Endodermal cell (in vitro differentiated cells): ENCODE data around the gene ASAP2. TPM values are rescaled to one million over a fixed set of nuclear protein-coding genes. Genes with fewer than 3 reads are reported as not detected.

ENCODE experiments used
- DNase-seq: peaks from one replicate; pipeline ENCODE4 v3.0.0-alpha.2; 2017
- H3K27ac ChIP-seq: 2 replicates; pipeline ENCODE4 v1.5.1; 2013; ENCODE audit warnings: mild to moderate bottlenecking, low read depth, low read length, moderate library complexity
- H3K27me3 ChIP-seq: 2 replicates; pipeline ENCODE4 v1.6.1; 2013; ENCODE audit warnings: mild to moderate bottlenecking, low read length, moderate library complexity; ENCODE audit not compliant: insufficient read depth, control insufficient read depth, poor library complexity, severe bottlenecking
- H3K36me3 ChIP-seq: 2 replicates; pipeline ENCODE4 v1.7.0; 2013; ENCODE audit warnings: mild to moderate bottlenecking, low read length, moderate library complexity; ENCODE audit not compliant: control insufficient read depth, insufficient read depth
- H3K4me1 ChIP-seq: one replicate; pipeline ENCODE4 v1.7.0; 2013; ENCODE audit warnings: low read length; ENCODE audit not compliant: control insufficient read depth, insufficient read depth
- H3K4me3 ChIP-seq: 2 replicates; pipeline ENCODE4 v1.5.1; 2013; ENCODE audit warnings: mild to moderate bottlenecking, low read length, moderate library complexity
- H3K9ac ChIP-seq: 2 replicates; pipeline ENCODE4 v1.6.1; 2013; ENCODE audit warnings: mild to moderate bottlenecking, low read length, moderate library complexity; ENCODE audit not compliant: poor library complexity, severe bottlenecking; ENCODE audit errors: extremely low read depth
- H3K9me3 ChIP-seq: 2 replicates; pipeline ENCODE4 v1.6.1; 2013; ENCODE audit warnings: mild to moderate bottlenecking, low read length, moderate library complexity; ENCODE audit not compliant: control insufficient read depth
- H3K27ac Mint-ChIP-seq: 2 replicates; pipeline ENCODE4 v1.8.0; 2020; ENCODE audit warnings: mixed read lengths
- H3K27me3 Mint-ChIP-seq: 2 replicates; pipeline ENCODE4 v1.8.0; 2021; ENCODE audit warnings: mild to moderate bottlenecking, mixed read lengths; ENCODE audit not compliant: insufficient read depth
- H3K36me3 Mint-ChIP-seq: 2 replicates; pipeline ENCODE4 v1.8.0; 2020; ENCODE audit warnings: low read depth, mixed read lengths
- H3K4me1 Mint-ChIP-seq: 2 replicates; pipeline ENCODE4 v1.8.0; 2020; ENCODE audit warnings: mixed read lengths
- H3K4me3 Mint-ChIP-seq: 2 replicates; pipeline ENCODE4 v1.8.0; 2020; ENCODE audit warnings: mild to moderate bottlenecking, moderate library complexity, mixed read lengths
- H3K9me3 Mint-ChIP-seq: 2 replicates; pipeline ENCODE4 v1.8.0; 2020; ENCODE audit warnings: mild to moderate bottlenecking, mixed read lengths
- WGBS, 2 experiments: methylation state at CpG; one replicate each; pipeline versions ENCODE4 v1.1.5 to v1.1.7; 2013; ENCODE audit warnings: missing lambda C conversion rate in 2 of 2, mixed read lengths in 1 of 2; ENCODE audit not compliant: insufficient coverage in 1 of 2, insufficient read length in 1 of 2; 5-methylcytosine and 5-hydroxymethylcytosine counted together
- total RNA-seq, 2 donors: library from RNA; stranded (reverse); fragmentation: NEBNext Ultra II Directional in 1 of 2; extraction: Animal tissue kit (Norgen Biotek cat#: 25700) in 1 of 2; gene quantifications; 2 replicates in 1 of 2; 3 replicates in 1 of 2; pipeline ENCODE4 v1.2.1, GENCODE V29; 2021
- TF ChIP-seq, protein P1 (sequence below): fragments of 200-600 bp; sonication (generic); conservative IDR thresholded peaks from 2 replicates; pipeline ENCODE4 v1.5.0; 2021; ENCODE audit warnings: antibody characterized with exemption, mild to moderate bottlenecking

ASAP2 gene
- total RNA-seq, 2 donors from 2014 or later: 11.8 to 20.4 TPM

DNA sequence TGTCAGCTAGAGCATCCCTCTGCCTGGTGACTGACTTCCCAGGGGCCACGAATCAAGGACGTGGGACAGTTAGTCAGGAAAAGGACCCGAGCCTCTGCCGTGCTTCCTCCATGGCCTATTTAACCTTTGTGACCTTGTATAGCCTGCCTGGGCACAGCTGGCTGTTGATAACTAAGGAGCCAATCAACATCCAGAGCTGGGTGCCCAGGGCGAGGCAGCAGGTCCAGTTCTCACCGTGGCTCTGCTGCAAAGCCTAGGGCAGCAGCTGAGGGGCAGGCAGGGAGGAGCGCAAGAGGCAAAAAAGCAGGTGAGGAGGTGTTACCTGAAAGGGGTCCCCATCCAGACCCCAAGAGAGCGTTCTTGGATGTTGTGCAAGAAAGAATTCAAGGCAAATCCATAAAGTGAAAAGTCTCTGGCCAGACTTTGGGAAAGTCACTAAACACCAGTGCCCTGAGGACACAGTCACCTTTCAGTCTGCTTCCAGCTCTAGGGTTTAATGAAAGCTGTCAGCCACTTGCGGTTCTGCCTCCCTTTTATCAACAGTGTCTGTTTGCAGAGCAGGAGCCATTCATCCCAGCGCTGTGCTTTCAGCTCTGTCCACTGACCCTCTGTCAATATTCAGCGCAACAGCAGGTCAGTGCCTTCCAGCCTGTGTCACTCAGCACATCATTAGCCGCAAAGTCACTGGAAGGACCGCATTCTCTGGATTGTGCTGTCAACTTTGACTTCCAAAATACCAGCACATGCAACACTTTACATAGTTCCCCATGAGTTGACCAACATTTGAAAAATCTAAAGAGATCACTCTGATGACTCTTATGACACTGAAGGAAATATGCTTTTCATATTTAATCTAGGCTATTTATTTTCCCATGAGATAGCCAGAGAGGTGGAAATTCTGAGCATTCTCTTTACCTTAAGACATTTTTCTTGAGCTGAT, 38.6 kb upstream of the ASAP2 start:
- no peaks in the 10 kb centered on the region for H3K36me3 Mint-ChIP-seq
- H3K4me1 Mint-ChIP-seq: peaks cover 17% of the 10 kb centered on the region
- no peak overlapping the region for H3K27ac ChIP-seq
- no peak overlapping the region for H3K27ac Mint-ChIP-seq
- H3K9me3 ChIP-seq: no peaks in the 10 kb centered on the region
- DNase-seq: no peak
- H3K27me3 ChIP-seq: no peaks in the 10 kb centered on the region
- H3K27me3 Mint-ChIP-seq: peaks cover 3% of the 10 kb centered on the region
- peaks cover 3% of the 10 kb centered on the region for H3K9me3 Mint-ChIP-seq
- H3K4me3 Mint-ChIP-seq: no peak overlapping the region
- TF ChIP-seq, protein P1, sequence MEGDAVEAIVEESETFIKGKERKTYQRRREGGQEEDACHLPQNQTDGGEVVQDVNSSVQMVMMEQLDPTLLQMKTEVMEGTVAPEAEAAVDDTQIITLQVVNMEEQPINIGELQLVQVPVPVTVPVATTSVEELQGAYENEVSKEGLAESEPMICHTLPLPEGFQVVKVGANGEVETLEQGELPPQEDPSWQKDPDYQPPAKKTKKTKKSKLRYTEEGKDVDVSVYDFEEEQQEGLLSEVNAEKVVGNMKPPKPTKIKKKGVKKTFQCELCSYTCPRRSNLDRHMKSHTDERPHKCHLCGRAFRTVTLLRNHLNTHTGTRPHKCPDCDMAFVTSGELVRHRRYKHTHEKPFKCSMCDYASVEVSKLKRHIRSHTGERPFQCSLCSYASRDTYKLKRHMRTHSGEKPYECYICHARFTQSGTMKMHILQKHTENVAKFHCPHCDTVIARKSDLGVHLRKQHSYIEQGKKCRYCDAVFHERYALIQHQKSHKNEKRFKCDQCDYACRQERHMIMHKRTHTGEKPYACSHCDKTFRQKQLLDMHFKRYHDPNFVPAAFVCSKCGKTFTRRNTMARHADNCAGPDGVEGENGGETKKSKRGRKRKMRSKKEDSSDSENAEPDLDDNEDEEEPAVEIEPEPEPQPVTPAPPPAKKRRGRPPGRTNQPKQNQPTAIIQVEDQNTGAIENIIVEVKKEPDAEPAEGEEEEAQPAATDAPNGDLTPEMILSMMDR: no peak
- no peak overlapping the region for H3K4me3 ChIP-seq
- no peaks in the 10 kb centered on the region for H3K36me3 ChIP-seq
- WGBS, 2 experiments: 87 to 89% methylated on average over 13 of the region's 13 CpGs
- H3K9ac ChIP-seq: no peak overlapping the region
- no peaks in the 10 kb centered on the region for H3K4me1 ChIP-seq

DNA sequence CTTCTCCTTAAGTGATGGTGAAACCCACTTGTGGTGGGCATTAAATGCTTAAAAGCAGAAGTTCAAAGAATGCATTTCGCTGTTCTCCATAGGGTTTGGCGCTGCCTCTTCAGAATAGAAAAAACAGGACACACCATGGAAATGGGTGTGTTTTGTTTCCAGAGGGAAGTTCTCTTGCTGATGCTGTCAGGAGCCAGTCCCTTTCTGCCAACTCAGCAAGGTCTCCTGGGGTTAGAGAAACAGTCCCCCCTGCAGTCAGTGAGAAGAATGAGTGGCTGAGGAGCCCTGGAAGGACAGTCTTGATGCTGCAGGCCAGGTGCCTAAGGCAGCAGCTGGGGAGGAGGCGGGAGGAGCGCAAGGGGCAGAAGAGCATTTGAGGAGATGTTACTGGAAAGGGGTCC, 37.8 kb upstream of the ASAP2 start:
- WGBS, 2 experiments: 94 to 96% methylated on average over 4 of the region's 4 CpGs
- peaks cover 3% of the 10 kb centered on the region for H3K9me3 Mint-ChIP-seq
- Histone ChIP-seq H3K27ac (no peak overlapping the region), H3K4me3 (no peak overlapping the region), H3K9ac (no peak overlapping the region), H3K36me3 (no peaks in the 10 kb centered on the region), H3K4me1 (no peaks in the 10 kb centered on the region), H3K27me3 (no peaks in the 10 kb centered on the region), H3K9me3 (no peaks in the 10 kb centered on the region)
- H3K4me3 Mint-ChIP-seq: no peak overlapping the region
- TF ChIP-seq, protein P1: no peak
- H3K27me3 Mint-ChIP-seq: peaks cover 3% of the 10 kb centered on the region
- H3K36me3 Mint-ChIP-seq: no peaks in the 10 kb centered on the region
- DNase-seq: peak; percentile 68
- no peak overlapping the region for H3K27ac Mint-ChIP-seq
- peaks cover 17% of the 10 kb centered on the region for H3K4me1 Mint-ChIP-seq

DNA sequence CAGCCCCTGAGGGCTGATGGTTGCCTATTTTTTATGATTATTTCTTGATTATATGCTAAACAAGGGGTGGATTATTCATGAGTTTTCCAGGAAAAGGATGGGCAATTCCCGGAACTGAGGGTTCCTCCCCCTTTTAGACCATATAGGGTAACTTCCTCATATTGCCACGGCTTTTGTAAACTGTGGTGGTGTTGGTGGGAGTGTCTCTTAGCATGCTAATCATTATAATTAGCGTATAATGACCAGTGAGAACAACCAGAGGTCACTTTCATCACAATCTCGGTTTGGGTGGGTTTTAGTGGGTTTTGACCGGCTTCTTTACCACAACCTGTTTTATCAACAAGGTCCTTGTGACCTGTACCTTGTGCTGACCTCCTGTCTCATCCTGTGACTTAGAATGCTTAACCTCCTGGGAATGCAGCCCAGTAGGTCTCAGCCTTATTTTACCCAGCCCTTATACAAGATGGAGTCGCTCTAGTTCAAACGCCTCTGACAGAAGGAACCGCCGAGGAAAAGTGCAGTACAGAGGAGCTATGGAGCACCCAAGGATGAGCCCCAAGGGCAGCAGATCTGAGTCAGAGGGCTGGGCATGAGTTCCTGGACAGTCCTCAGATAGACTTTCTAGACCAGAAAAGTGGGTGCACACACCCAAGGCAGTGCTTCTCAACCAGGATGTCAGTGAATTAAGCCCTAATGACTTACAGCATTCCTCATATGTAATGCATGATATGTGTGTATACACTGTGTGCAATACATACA, 37.1 kb upstream of the ASAP2 start:
- Histone ChIP-seq H3K27ac (no peak overlapping the region), H3K9ac (no peak overlapping the region), H3K27me3 (no peaks in the 10 kb centered on the region), H3K4me1 (no peaks in the 10 kb centered on the region), H3K36me3 (no peaks in the 10 kb centered on the region), H3K4me3 (no peak overlapping the region), H3K9me3 (no peaks in the 10 kb centered on the region)
- H3K36me3 Mint-ChIP-seq: no peaks in the 10 kb centered on the region
- H3K9me3 Mint-ChIP-seq: peaks cover 3% of the 10 kb centered on the region
- TF ChIP-seq, protein P1: no peak
- H3K4me1 Mint-ChIP-seq: peaks cover 17% of the 10 kb centered on the region
- 92 to 93% methylated on average over 3 to 9 of the region's 9 CpGs for WGBS, 2 experiments
- H3K27me3 Mint-ChIP-seq: peaks cover 4% of the 10 kb centered on the region
- DNase-seq: no peak
- no peak overlapping the region for H3K4me3 Mint-ChIP-seq
- H3K27ac Mint-ChIP-seq: no peak overlapping the region
